CD14-positive monocyte (primary cell): ENCODE data around the gene TNS4. TPM values are rescaled to one million over a fixed set of nuclear protein-coding genes. Genes with fewer than 3 reads are reported as not detected.

Experiments
- DNase-seq, 3 donors: peaks; one replicate each; pipeline ENCODE4 v3.0.0-alpha.2; 2011 to 2022
- H2AFZ ChIP-seq: 2 replicates; pipeline ENCODE4 v1.6.0; 2012; ENCODE audit warnings: mild to moderate bottlenecking, low read depth, low read length, inconsistent platforms; ENCODE audit not compliant: insufficient read depth, poor library complexity, severe bottlenecking
- H3K27ac ChIP-seq, 2 donors: 1 replicate in 1 of 2; 2 replicates in 1 of 2; pipeline ENCODE4 v1.5.1; 2012 to 2013; ENCODE audit warnings: low read length in 2 of 2, control low read depth in 1 of 2, inconsistent platforms in 1 of 2, low read depth in 1 of 2, mild to moderate bottlenecking in 1 of 2
- H3K27me3 ChIP-seq, 2 donors: one replicate each; pipeline versions ENCODE4 v1.6.0 to v1.6.1; 2011 to 2013; ENCODE audit warnings: low read length in 2 of 2; ENCODE audit not compliant: control insufficient read depth in 2 of 2, insufficient read depth in 2 of 2
- H3K36me3 ChIP-seq, 2 donors: replicated peaks in 1 of 2; 1 replicate in 1 of 2; 2 replicates in 1 of 2; pipeline versions ENCODE4 v1.5.1 to v1.6.1; 2012 to 2013; ENCODE audit warnings: low read length in 2 of 2, control low read depth in 1 of 2, inconsistent platforms in 1 of 2, mild to moderate bottlenecking in 1 of 2; ENCODE audit not compliant: insufficient read depth in 2 of 2, control insufficient read depth in 1 of 2
- H3K4me1 ChIP-seq, 2 donors: 1 replicate in 1 of 2; 2 replicates in 1 of 2; pipeline versions ENCODE4 v1.5.1 to v1.6.1; 2012 to 2013; ENCODE audit warnings: low read length in 2 of 2, control low read depth in 1 of 2, inconsistent platforms in 1 of 2, mild to moderate bottlenecking in 1 of 2, moderate library complexity in 1 of 2; ENCODE audit not compliant: insufficient read depth in 2 of 2, control insufficient read depth in 1 of 2
- H3K4me2 ChIP-seq: replicated peaks from 2 replicates; pipeline ENCODE3; 2012; ENCODE audit warnings: low read length, moderate library complexity, mild to moderate bottlenecking; ENCODE audit not compliant: poor library complexity, severe bottlenecking; ENCODE audit errors: extremely low read depth
- H3K4me3 ChIP-seq, 3 experiments: fragments of 200-600 bp in 1 of 3; sonication (generic) in 1 of 3; replicated peaks in 1 of 3; 1 replicate in 2 of 3; 2 replicates in 1 of 3; pipeline ENCODE4 v1.5.1; 2011 to 2013; ENCODE audit warnings: low read length in 3 of 3, mild to moderate bottlenecking in 3 of 3, control low read depth in 2 of 3, low read depth in 2 of 3, inconsistent platforms in 1 of 3, moderate library complexity in 1 of 3
- H3K79me2 ChIP-seq: 2 replicates; pipeline ENCODE4 v1.6.0; 2012; ENCODE audit warnings: mild to moderate bottlenecking, control low read depth, inconsistent platforms, low read length, moderate library complexity; ENCODE audit not compliant: insufficient read depth
- H3K9ac ChIP-seq: 2 replicates; pipeline ENCODE4 v1.6.0; 2017; ENCODE audit warnings: low read length, mild to moderate bottlenecking; ENCODE audit not compliant: insufficient read depth, poor library complexity, severe bottlenecking
- H3K9me3 ChIP-seq, 2 donors: replicated peaks in 1 of 2; 1 replicate in 1 of 2; 2 replicates in 1 of 2; pipeline versions ENCODE4 v1.5.1 to v1.6.1; 2012 to 2013; ENCODE audit warnings: low read length in 2 of 2, control low read depth in 1 of 2; ENCODE audit not compliant: control insufficient read depth in 1 of 2, insufficient read depth in 1 of 2
- H4K20me1 ChIP-seq: 2 replicates; pipeline ENCODE4 v1.6.0; 2012; ENCODE audit warnings: mild to moderate bottlenecking, low read length, control low read depth, moderate library complexity; ENCODE audit not compliant: insufficient read depth
- H3K27ac Mint-ChIP-seq, 7 donors: one replicate each; pipeline ENCODE4 v1.8.0; 2020; ENCODE audit warnings: mild to moderate bottlenecking in 7 of 7, mixed read lengths in 7 of 7, moderate library complexity in 6 of 7, inconsistent platforms in 2 of 7
- H3K27me3 Mint-ChIP-seq, 3 donors: one replicate each; pipeline ENCODE4 v1.8.0; 2021 to 2022; ENCODE audit warnings: low read depth in 3 of 3, mild to moderate bottlenecking in 3 of 3, mixed read lengths in 3 of 3, moderate library complexity in 3 of 3, inconsistent platforms in 1 of 3
- H3K36me3 Mint-ChIP-seq, 2 donors: one replicate each; pipeline ENCODE4 v1.8.0; 2020; ENCODE audit warnings: mixed read lengths in 2 of 2, inconsistent platforms in 1 of 2, mild to moderate bottlenecking in 1 of 2
- H3K4me1 Mint-ChIP-seq: one replicate; pipeline ENCODE4 v1.8.0; 2020; ENCODE audit warnings: mild to moderate bottlenecking, mixed read lengths
- H3K4me3 Mint-ChIP-seq, 2 donors: one replicate each; pipeline ENCODE4 v1.8.0; 2020; ENCODE audit warnings: mild to moderate bottlenecking in 2 of 2, mixed read lengths in 2 of 2, moderate library complexity in 1 of 2
- H3K9me3 Mint-ChIP-seq, 7 donors: one replicate each; pipeline ENCODE4 v1.8.0; 2020 to 2022; ENCODE audit warnings: mixed read lengths in 7 of 7, mild to moderate bottlenecking in 6 of 7, moderate library complexity in 6 of 7, inconsistent platforms in 2 of 7
- WGBS: methylation state at CpG from one replicate; pipeline ENCODE4 v1.1.5; 2013; ENCODE audit warnings: missing lambda C conversion rate; ENCODE audit not compliant: insufficient coverage; 5-methylcytosine and 5-hydroxymethylcytosine counted together
- intact Hi-C, 2 donors: fragments of 100-400 bp; cut with micrococcal nuclease; formaldehyde crosslinking; loops; one replicate each; pipeline versions ENCODE4 v1.15.0 to v1.15.1; 2023
- polyA plus RNA-seq, 3 donors: library from polyadenylated mRNA; depleted of rRNA in 1 of 3; unstranded in 2 of 3; stranded (reverse) in 1 of 3; fragments of 300-500 nt in 2 of 3; fragments of >200 nt in 1 of 3; fragmentation: Illumina TruSeq in 2 of 3; gene quantifications; 1 replicate in 2 of 3; 2 replicates in 1 of 3; pipeline ENCODE4 v1.2.3, GENCODE V29; 2012 to 2021
- TF ChIP-seq, protein P1 (sequence below): fragments of 200-600 bp; IDR thresholded peaks from one replicate; pipeline ENCODE4 v1.8.0; 2022; ENCODE audit warnings: antibody characterized with exemption, mild to moderate bottlenecking

Gene TNS4
- polyA plus RNA-seq, 3 donors: not detected

DNA sequence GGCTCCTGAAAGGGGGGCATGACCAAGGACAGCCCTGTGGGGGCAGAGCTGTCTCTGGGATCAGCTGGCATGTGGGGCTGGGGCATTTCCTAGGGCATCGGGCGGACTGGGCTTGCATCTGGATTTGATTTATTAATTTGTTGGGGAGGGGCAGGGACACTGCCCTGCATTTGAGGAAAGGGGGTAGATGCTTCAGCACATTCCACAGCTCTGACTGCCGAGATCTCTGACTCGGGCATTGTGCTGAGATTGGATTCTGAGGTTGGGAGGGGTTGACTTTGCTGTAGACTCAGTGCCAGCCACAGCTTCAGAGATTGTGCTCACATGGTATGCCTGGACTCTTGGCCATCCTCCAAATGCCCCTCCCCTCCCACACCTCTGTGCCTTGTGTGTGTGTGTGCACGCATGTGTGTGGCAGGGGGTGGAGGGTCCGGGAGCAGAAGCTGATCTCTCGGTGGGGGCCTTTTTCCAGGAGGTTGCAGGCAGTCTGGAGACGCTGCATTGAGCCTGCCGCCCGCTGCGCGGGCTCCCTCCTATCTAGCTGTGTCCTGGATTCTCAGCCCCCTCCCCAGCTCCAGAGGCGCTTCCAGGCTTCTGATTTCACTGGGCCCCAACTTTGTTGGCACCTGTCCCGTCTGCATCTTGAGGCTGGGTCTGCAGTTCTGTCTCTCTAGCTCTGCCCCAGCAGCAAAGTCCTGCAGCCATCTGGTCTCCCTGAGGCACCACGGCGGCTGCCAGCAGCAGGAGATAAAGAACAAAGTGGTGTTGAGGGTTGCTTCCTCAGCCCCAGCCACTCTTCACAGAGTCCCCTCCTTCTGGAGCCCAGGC is 43.2 kb downstream of the TNS4 start:
- no peaks in the 10 kb centered on the region for H3K9me3 Mint-ChIP-seq
- H3K36me3 ChIP-seq: no peaks in the 10 kb centered on the region
- no peaks in the 10 kb centered on the region for H3K27me3 ChIP-seq
- H3K9ac ChIP-seq: no peak overlapping the region
- no peaks in the 10 kb centered on the region for H3K4me1 Mint-ChIP-seq
- H3K27ac Mint-ChIP-seq: peak overlapping the region in 1 of 7 donors; percentile 27
- H3K4me1 ChIP-seq: no peaks in the 10 kb centered on the region
- H3K4me3 Mint-ChIP-seq: no peak overlapping the region
- H4K20me1 ChIP-seq: no peaks in the 10 kb centered on the region
- no peak overlapping the region for H3K4me3 ChIP-seq
- H3K79me2 ChIP-seq: no peaks in the 10 kb centered on the region
- TF ChIP-seq, protein P1, sequence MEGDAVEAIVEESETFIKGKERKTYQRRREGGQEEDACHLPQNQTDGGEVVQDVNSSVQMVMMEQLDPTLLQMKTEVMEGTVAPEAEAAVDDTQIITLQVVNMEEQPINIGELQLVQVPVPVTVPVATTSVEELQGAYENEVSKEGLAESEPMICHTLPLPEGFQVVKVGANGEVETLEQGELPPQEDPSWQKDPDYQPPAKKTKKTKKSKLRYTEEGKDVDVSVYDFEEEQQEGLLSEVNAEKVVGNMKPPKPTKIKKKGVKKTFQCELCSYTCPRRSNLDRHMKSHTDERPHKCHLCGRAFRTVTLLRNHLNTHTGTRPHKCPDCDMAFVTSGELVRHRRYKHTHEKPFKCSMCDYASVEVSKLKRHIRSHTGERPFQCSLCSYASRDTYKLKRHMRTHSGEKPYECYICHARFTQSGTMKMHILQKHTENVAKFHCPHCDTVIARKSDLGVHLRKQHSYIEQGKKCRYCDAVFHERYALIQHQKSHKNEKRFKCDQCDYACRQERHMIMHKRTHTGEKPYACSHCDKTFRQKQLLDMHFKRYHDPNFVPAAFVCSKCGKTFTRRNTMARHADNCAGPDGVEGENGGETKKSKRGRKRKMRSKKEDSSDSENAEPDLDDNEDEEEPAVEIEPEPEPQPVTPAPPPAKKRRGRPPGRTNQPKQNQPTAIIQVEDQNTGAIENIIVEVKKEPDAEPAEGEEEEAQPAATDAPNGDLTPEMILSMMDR: no peak
- H3K9me3 ChIP-seq: no peaks in the 10 kb centered on the region
- no peak overlapping the region for H2AFZ ChIP-seq
- H3K36me3 Mint-ChIP-seq: no peaks in the 10 kb centered on the region
- WGBS: 94% methylated on average over 9 of the region's 16 CpGs
- H3K27me3 Mint-ChIP-seq: peaks cover 4 to 12% (median 7%) of the 10 kb centered on the region in 3 donors
- no peak for DNase-seq
- intact Hi-C loops: no loop called here
- no peak overlapping the region for H3K27ac ChIP-seq
- no peak overlapping the region for H3K4me2 ChIP-seq

DNA sequence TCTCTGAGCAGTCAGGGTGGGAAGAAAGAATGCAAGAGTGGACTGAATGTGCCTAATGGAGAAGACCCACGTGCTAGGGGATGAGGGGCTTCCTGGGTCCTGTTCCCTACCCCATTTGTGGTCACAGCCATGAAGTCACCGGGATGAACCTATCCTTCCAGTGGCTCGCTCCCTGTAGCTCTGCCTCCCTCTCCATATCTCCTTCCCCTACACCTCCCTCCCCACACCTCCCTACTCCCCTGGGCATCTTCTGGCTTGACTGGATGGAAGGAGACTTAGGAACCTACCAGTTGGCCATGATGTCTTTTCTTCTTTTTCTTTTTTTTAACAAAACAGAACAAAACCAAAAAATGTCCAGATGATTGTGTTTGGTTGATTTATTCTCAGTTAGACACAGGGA is 44.1 kb downstream of the TNS4 start:
- H3K27me3 ChIP-seq: no peaks in the 10 kb centered on the region
- H3K27ac ChIP-seq: no peak overlapping the region
- H3K9me3 ChIP-seq: no peaks in the 10 kb centered on the region
- intact Hi-C loops: no loop called here
- no peaks in the 10 kb centered on the region for H3K4me1 ChIP-seq
- WGBS: 83% methylated on average over 2 of the region's 3 CpGs
- H3K4me3 ChIP-seq: no peak overlapping the region
- Mint-ChIP-seq H3K36me3 (no peaks in the 10 kb centered on the region), H3K9me3 (no peaks in the 10 kb centered on the region), H3K4me3 (no peak overlapping the region), H3K27me3 (peaks cover 6 to 16% (median 8%) of the 10 kb centered on the region in 3 donors), H3K4me1 (no peaks in the 10 kb centered on the region), H3K27ac (peak overlapping the region in 1 of 7 donors; percentile 71)
- no peaks in the 10 kb centered on the region for H3K36me3 ChIP-seq
- H2AFZ ChIP-seq: no peak overlapping the region
- H4K20me1 ChIP-seq: no peaks in the 10 kb centered on the region
- DNase-seq: no peak
- H3K79me2 ChIP-seq: no peaks in the 10 kb centered on the region
- TF ChIP-seq, protein P1: no peak
- H3K9ac ChIP-seq: no peak overlapping the region
- H3K4me2 ChIP-seq: no peak overlapping the region
